Loucy (cell line): ENCODE results near the gene CYP4B1.

Source experiments
- H2AFZ ChIP-seq: fragments of 200-600 bp; sonication (generic); 2 replicates; pipeline ENCODE4 v1.6.0; 2016; ENCODE audit warnings: antibody characterized with exemption, mild to moderate bottlenecking, low read length, moderate library complexity
- H3F3A ChIP-seq: fragments of 200-600 bp; 2 replicates; pipeline ENCODE4 v1.6.0; 2016; ENCODE audit warnings: antibody characterized with exemption, low read depth, mild to moderate bottlenecking
- H3K27me3 ChIP-seq: fragments of 200-600 bp; sonication (generic); 2 replicates; pipeline ENCODE4 v1.6.1; 2014; ENCODE audit warnings: low read length, mild to moderate bottlenecking; ENCODE audit not compliant: insufficient read depth, poor library complexity, severe bottlenecking
- H3K36me3 ChIP-seq: fragments of 200-600 bp; sonication (generic); 2 replicates; pipeline ENCODE4 v1.6.1; 2016; ENCODE audit warnings: low read length; ENCODE audit not compliant: insufficient read depth
- H3K4me1 ChIP-seq: fragments of 200-600 bp; sonication (generic); 2 replicates; pipeline ENCODE4 v1.5.1; 2014; ENCODE audit warnings: low read length, mild to moderate bottlenecking; ENCODE audit not compliant: insufficient read depth, poor library complexity, severe bottlenecking
- H3K4me2 ChIP-seq: fragments of 200-600 bp; sonication (generic); 2 replicates; pipeline ENCODE4 v1.6.0; 2014; ENCODE audit warnings: antibody characterized with exemption, low read length, low read depth, mild to moderate bottlenecking; ENCODE audit not compliant: poor library complexity, severe bottlenecking
- H3K4me3 ChIP-seq: fragments of 200-600 bp; sonication (generic); 2 replicates; pipeline ENCODE4 v1.5.1; 2014; ENCODE audit warnings: low read length, mild to moderate bottlenecking, mixed read lengths; ENCODE audit not compliant: poor library complexity, severe bottlenecking
- H3K79me2 ChIP-seq: fragments of 200-600 bp; sonication (generic); 2 replicates; pipeline ENCODE4 v1.6.1; 2014; ENCODE audit warnings: low read length; ENCODE audit not compliant: insufficient read depth
- H3K9ac ChIP-seq: fragments of 200-600 bp; sonication (generic); 2 replicates; pipeline ENCODE4 v1.6.0; 2014; ENCODE audit warnings: mild to moderate bottlenecking, low read depth, low read length, moderate library complexity; ENCODE audit not compliant: poor library complexity, severe bottlenecking
- H3K9me2 ChIP-seq: fragments of 200-600 bp; sonication (generic); replicated peaks from 2 replicates; pipeline ENCODE4 v1.6.1; 2016; ENCODE audit warnings: low read depth, low read length, mixed read lengths
- H3K9me3 ChIP-seq: fragments of 200-600 bp; sonication (generic); 2 replicates; pipeline ENCODE4 v1.6.1; 2014; ENCODE audit warnings: mild to moderate bottlenecking, antibody characterized with exemption, low read length, low read depth; ENCODE audit not compliant: insufficient read depth
- H4K20me1 ChIP-seq: fragments of 200-600 bp; sonication (generic); 2 replicates; pipeline ENCODE4 v1.6.0; 2014; ENCODE audit warnings: antibody characterized with exemption, low read length, mild to moderate bottlenecking; ENCODE audit not compliant: insufficient read depth, poor library complexity, severe bottlenecking
- EZH2phosphoT487 ChIP-seq: fragments of 200-600 bp; IDR thresholded peaks from 2 replicates; pipeline ENCODE4 v1.6.1; 2018; ENCODE audit warnings: antibody characterized with exemption, mild to moderate bottlenecking, moderate library complexity, borderline replicate concordance
- TF ChIP-seq, protein P1 (sequence below): fragments of 200-600 bp; sonication (generic); conservative IDR thresholded peaks from 2 replicates; pipeline ENCODE4 v1.5.1; 2014; ENCODE audit warnings: mild to moderate bottlenecking, antibody characterized with exemption, low read length

Gene CYP4B1

GRCh38 chr1:46813858-46814396 is 15.1 kb downstream of the CYP4B1 start:
- no peak overlapping the region for H3K4me3 ChIP-seq
- TF ChIP-seq, protein P1, sequence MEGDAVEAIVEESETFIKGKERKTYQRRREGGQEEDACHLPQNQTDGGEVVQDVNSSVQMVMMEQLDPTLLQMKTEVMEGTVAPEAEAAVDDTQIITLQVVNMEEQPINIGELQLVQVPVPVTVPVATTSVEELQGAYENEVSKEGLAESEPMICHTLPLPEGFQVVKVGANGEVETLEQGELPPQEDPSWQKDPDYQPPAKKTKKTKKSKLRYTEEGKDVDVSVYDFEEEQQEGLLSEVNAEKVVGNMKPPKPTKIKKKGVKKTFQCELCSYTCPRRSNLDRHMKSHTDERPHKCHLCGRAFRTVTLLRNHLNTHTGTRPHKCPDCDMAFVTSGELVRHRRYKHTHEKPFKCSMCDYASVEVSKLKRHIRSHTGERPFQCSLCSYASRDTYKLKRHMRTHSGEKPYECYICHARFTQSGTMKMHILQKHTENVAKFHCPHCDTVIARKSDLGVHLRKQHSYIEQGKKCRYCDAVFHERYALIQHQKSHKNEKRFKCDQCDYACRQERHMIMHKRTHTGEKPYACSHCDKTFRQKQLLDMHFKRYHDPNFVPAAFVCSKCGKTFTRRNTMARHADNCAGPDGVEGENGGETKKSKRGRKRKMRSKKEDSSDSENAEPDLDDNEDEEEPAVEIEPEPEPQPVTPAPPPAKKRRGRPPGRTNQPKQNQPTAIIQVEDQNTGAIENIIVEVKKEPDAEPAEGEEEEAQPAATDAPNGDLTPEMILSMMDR, result no peak
- TF ChIP-seq EZH2phosphoT487, result no peak
- no peak overlapping the region for H3K4me2 ChIP-seq
- no peaks in the 10 kb centered on the region for H3K79me2 ChIP-seq
- H3K9me2 ChIP-seq, result no peaks in the 10 kb centered on the region
- no peak overlapping the region for H3K9ac ChIP-seq
- H3K36me3 ChIP-seq, result no peaks in the 10 kb centered on the region
- H3K4me1 ChIP-seq, result no peaks in the 10 kb centered on the region
- no peaks in the 10 kb centered on the region for H3K27me3 ChIP-seq
- H3K9me3 ChIP-seq, result peaks cover 7% of the 10 kb centered on the region; the same call in 1 of the 2 replicates
- H2AFZ ChIP-seq, result no peak overlapping the region
- H4K20me1 ChIP-seq, result no peaks in the 10 kb centered on the region
- H3F3A ChIP-seq, result no peaks in the 10 kb centered on the region

- Histone ChIP-seq H2AFZ (no peak overlapping the region), H3K4me3 (no peak overlapping the region), H3K9me2 (no peaks in the 10 kb centered on the region), H3K9me3 (no peaks in the 10 kb centered on the region), H3K79me2 (no peaks in the 10 kb centered on the region), H3K4me1 (no peaks in the 10 kb centered on the region), H4K20me1 (no peaks in the 10 kb centered on the region), H3K27me3 (no peaks in the 10 kb centered on the region), H3K36me3 (no peaks in the 10 kb centered on the region), H3F3A (no peaks in the 10 kb centered on the region), H3K4me2 (no peak overlapping the region), H3K9ac (no peak overlapping the region)
- TF ChIP-seq, protein P1, result no peak
- TF ChIP-seq EZH2phosphoT487, result no peak
Observed at GRCh38 chr1:46815133-46815532, 16.3 kb downstream of the CYP4B1 start.

DNA sequence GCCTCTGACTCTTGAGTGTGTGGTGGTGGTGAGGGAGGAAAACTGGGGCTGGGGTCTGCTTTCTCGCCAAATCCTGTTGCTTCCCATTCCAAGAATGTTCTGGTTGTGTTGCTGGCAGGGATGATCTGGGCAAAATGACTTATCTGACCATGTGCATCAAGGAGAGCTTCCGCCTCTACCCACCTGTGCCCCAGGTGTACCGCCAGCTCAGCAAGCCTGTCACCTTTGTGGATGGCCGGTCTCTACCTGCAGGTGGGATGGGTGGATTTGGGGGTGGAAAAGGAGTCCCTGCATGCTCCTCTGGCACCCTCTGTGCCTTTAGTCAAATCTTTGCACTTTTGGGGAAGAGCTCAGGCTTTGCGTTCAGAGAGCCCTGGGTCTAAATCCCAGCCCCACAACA is 18.1 kb downstream of the CYP4B1 start:
- Histone ChIP-seq H3K27me3 (no peaks in the 10 kb centered on the region), H3K4me3 (no peak overlapping the region), H3F3A (no peaks in the 10 kb centered on the region), H3K9me2 (no peaks in the 10 kb centered on the region), H3K36me3 (no peaks in the 10 kb centered on the region), H3K9me3 (no peaks in the 10 kb centered on the region), H2AFZ (no peak overlapping the region), H3K79me2 (no peaks in the 10 kb centered on the region), H4K20me1 (no peaks in the 10 kb centered on the region), H3K4me1 (peaks cover 3% of the 10 kb centered on the region), H3K9ac (no peak overlapping the region), H3K4me2 (no peak overlapping the region)
- TF ChIP-seq EZH2phosphoT487, result no peak
- TF ChIP-seq, protein P1, result no peak
